Measurements from ENCODE around the gene NBAS.

- TF ChIP-seq CTCF (IDR thresholded peaks at IDR 0.05), result no peak
- TF ChIP-seq REST (IDR thresholded peaks at IDR 0.05; ENCODE audit: insufficient read depth in 1 of 2, low read depth in 2 of 2, low read length in 1 of 2), result no peak
- TF ChIP-seq POLR2AphosphoS5 (IDR thresholded peaks at IDR 0.05; ENCODE audit: low read depth, low read length), result no peak
- TF ChIP-seq TCF7L2 (IDR thresholded peaks at IDR 0.05; ENCODE audit: low read depth, low read length), result no peak
- TF ChIP-seq SIN3A (IDR thresholded peaks at IDR 0.05; ENCODE audit: borderline replicate concordance, insufficient read depth, low read depth, low read length), result no peak
Measured at GRCh38 chr2:15271276-15271675, 289.9 kb downstream of the NBAS start.

Measured in Panc1 (cell line).